ENCODE measurements around the gene MUC13. TPM values are rescaled to one million over a fixed set of nuclear protein-coding genes. Genes with fewer than 3 reads are reported as not detected.
A peak's percentile ranks its signal among the peaks of the same experiment; 100 is the strongest.

Gene MUC13
- total and polyA plus RNA-seq, 2 of the 4 experiments (the other 2 are of a cell fraction): not detected

- no CpG with 5 or more reads among the region's 3 CpGs for WGBS, 2 experiments (ENCODE audit: extremely low coverage in 2 of 2, insufficient read length in 1 of 2)
- Histone ChIP-seq H3K14ac (replicated peaks; ENCODE audit: low read depth, low read length) (peak overlapping the region; percentile 60), H3K23ac (ENCODE audit: low read depth, low read length) (peak overlapping the region; percentile 86; the same call in 1 of the 2 replicates), H2BK5ac (ENCODE audit: low read depth, low read length, poor library complexity, severe bottlenecking) (no peak overlapping the region), H4K5ac (ENCODE audit: low read depth, low read length) (peak overlapping the region; percentile 45; the same call in 1 of the 2 replicates), H2BK120ac (ENCODE audit: low read depth, low read length) (peak overlapping the region; percentile 85), H2BK20ac (ENCODE audit: low read depth, low read length) (peak overlapping the region; percentile 71; the same call in 1 of the 2 replicates), H2BK15ac (ENCODE audit: low read depth, low read length) (peak overlapping the region; percentile 82; the same call in 2 of the 3 replicates), H3K79me1 (ENCODE audit: low read depth in 1 of 2, low read length in 2 of 2) (peaks cover 6 to 64% of the 10 kb centered on the region in 2 experiments; a peak in 3 of 4 replicates), H3K4ac (ENCODE audit: low read depth, low read length) (peak overlapping the region; percentile 90), H3K27me3 (ENCODE audit: control insufficient read depth, insufficient read depth, low read length) (no peaks in the 10 kb centered on the region), H3K4me3 (ENCODE audit: insufficient read depth, low read depth, low read length) (no peak overlapping the region), H2AK9ac (replicated peaks; ENCODE audit: low read depth, low read length, poor library complexity) (no peak overlapping the region), H3K9me3 (ENCODE audit: control insufficient read depth, insufficient read depth, low read length) (no peaks in the 10 kb centered on the region), H4K20me1 (ENCODE audit: insufficient read depth, low read length) (peaks cover 22% of the 10 kb centered on the region), H3K9ac (ENCODE audit: low read depth, low read length) (peak overlapping the region; percentile 38; the same call in 1 of the 2 replicates), H3K4me1 (ENCODE audit: control insufficient read depth, insufficient read depth, low read length) (peaks cover 13% of the 10 kb centered on the region), H3K9me1 (ENCODE audit: insufficient read depth, low read length) (peaks cover 20% of the 10 kb centered on the region), H2AFZ (replicated peaks; ENCODE audit: low read length, poor library complexity) (no peak overlapping the region), H4K91ac (ENCODE audit: insufficient read depth, low read depth, low read length) (peak overlapping the region; percentile 32), H2AK5ac (ENCODE audit: low read depth, low read length) (peak overlapping the region; percentile 83), H4K8ac (ENCODE audit: low read depth in 2 of 2, low read length in 2 of 2) (peak overlapping the region in 1 of 2 experiments; percentile 40; a peak in 1 of 4 replicates), H3K4me2 (ENCODE audit: low read depth, low read length) (no peak overlapping the region), H3K18ac (ENCODE audit: low read depth, low read length) (peak overlapping the region; percentile 64; the same call in 1 of the 2 replicates), H3K56ac (ENCODE audit: extremely low read depth, insufficient read depth, low read length) (no peak overlapping the region), H3K27ac (ENCODE audit: insufficient read depth, low read length) (0 out of 2 replicates have a peak overlapping the region, but pooled peaks have one; percentile 9), H3K36me3 (ENCODE audit: control insufficient read depth, insufficient read depth, low read length) (peaks cover 6% of the 10 kb centered on the region)
- BruUV-seq (replicated peaks): no TSS peak
- ATAC-seq (ENCODE audit: low read depth): no peak
- POLR2A ChIA-PET (ENCODE audit: unreplicated experiment): no interaction called here
- no peak for TF ChIP-seq RCOR1 (IDR thresholded peaks at IDR 0.05; ENCODE audit: insufficient replicate concordance, low read length)
- no peak for TF ChIP-seq BHLHE40 (IDR thresholded peaks at IDR 0.05; ENCODE audit: low read depth, low read length)
- TF ChIP-seq SMC3 (IDR thresholded peaks at IDR 0.05; ENCODE audit: low read depth, low read length): no peak
- TF ChIP-seq, protein P1, sequence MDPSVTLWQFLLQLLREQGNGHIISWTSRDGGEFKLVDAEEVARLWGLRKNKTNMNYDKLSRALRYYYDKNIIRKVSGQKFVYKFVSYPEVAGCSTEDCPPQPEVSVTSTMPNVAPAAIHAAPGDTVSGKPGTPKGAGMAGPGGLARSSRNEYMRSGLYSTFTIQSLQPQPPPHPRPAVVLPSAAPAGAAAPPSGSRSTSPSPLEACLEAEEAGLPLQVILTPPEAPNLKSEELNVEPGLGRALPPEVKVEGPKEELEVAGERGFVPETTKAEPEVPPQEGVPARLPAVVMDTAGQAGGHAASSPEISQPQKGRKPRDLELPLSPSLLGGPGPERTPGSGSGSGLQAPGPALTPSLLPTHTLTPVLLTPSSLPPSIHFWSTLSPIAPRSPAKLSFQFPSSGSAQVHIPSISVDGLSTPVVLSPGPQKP (IDR thresholded peaks at IDR 0.05; ENCODE audit: borderline replicate concordance, low read depth, low read length): no peak
- TF ChIP-seq POLR2A (IDR thresholded peaks at IDR 0.05; ENCODE audit: low read depth, low read length): no peak
- TF ChIP-seq RAD21 (IDR thresholded peaks at IDR 0.05; ENCODE audit: low read length): no peak
- no peak for TF ChIP-seq NFE2L2 (IDR thresholded peaks at IDR 0.05; ENCODE audit: low read depth, low read length)
- no peak for TF ChIP-seq CEBPB (IDR thresholded peaks at IDR 0.05; ENCODE audit: low read depth, low read length)
- no peak for TF ChIP-seq MAFK (IDR thresholded peaks at IDR 0.05; ENCODE audit: low read depth, low read length)
- no peak for TF ChIP-seq FOS (IDR thresholded peaks at IDR 0.05; ENCODE audit: low read depth, low read length)
- TF ChIP-seq MAZ (IDR thresholded peaks at IDR 0.05; ENCODE audit: borderline replicate concordance, low read depth, low read length): no peak
- dilution Hi-C loops (cut with HindIII; ENCODE audit: low sequenced_read_pairs, unreplicated experiment) (loop anchor here (25.0 kb wide), 1 partner anchor 114 kb away; no protein-coding TSS in a partner anchor), intact Hi-C loops (cut with micrococcal nuclease) (no loop called here), in situ Hi-C loops (cut with MboI; ENCODE audit: low sequenced_read_pairs) (no loop called here)
- CTCF ChIA-PET: no interaction called here
- DNase-seq: no peak
Measured at GRCh38 chr3:124876401-124876878, 58.1 kb downstream of the MUC13 start.
